22Rv1 (cell line): Measurements from ENCODE around the gene TECRL.

ENCODE experiments used
- H3K27ac ChIP-seq: fragments of 450-650 bp; 2 replicates; pipeline ENCODE4 v1.5.1; 2017
- ZFX ChIP-seq: fragments of 450-650 bp; IDR thresholded peaks from 2 replicates; pipeline ENCODE4 v1.6.1; 2017; ENCODE audit warnings: antibody characterized with exemption, borderline replicate concordance
- TF ChIP-seq, protein P1 (sequence below): fragments of 450-650 bp; IDR thresholded peaks from 2 replicates; pipeline ENCODE4 v1.5.1; 2017; ENCODE audit warnings: mild to moderate bottlenecking

The TECRL gene

GRCh38 chr4:64360664-64361398, 48.4 kb downstream of the TECRL start:
- TF ChIP-seq, protein P1, sequence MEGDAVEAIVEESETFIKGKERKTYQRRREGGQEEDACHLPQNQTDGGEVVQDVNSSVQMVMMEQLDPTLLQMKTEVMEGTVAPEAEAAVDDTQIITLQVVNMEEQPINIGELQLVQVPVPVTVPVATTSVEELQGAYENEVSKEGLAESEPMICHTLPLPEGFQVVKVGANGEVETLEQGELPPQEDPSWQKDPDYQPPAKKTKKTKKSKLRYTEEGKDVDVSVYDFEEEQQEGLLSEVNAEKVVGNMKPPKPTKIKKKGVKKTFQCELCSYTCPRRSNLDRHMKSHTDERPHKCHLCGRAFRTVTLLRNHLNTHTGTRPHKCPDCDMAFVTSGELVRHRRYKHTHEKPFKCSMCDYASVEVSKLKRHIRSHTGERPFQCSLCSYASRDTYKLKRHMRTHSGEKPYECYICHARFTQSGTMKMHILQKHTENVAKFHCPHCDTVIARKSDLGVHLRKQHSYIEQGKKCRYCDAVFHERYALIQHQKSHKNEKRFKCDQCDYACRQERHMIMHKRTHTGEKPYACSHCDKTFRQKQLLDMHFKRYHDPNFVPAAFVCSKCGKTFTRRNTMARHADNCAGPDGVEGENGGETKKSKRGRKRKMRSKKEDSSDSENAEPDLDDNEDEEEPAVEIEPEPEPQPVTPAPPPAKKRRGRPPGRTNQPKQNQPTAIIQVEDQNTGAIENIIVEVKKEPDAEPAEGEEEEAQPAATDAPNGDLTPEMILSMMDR, result no peak
- TF ChIP-seq ZFX, result no peak
- H3K27ac ChIP-seq, result no peak overlapping the region

DNA sequence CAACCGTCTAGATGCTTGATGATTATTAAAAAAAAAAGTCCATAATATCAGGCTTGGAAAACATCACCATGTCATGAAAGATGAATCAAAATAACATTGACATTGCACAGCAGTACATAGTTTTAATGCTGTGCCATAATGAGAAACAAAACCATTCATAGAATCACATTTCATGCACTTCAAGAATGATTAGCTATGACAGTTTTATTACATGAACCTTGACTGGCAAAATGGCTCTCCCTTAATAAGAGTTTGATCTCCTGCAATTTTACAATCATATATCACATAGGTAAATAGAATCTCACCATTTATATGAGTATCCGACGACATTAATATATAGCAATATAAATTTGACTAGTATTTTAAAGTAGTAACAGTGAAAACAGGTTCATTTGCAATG, 49.8 kb downstream of the TECRL start:
- TF ChIP-seq, protein P1, result no peak
- TF ChIP-seq ZFX, result no peak
- H3K27ac ChIP-seq, result no peak overlapping the region

- TF ChIP-seq, protein P1, result no peak
- no peak for TF ChIP-seq ZFX
Measured at GRCh38 chr4:64353904-64354303, 55.3 kb downstream of the TECRL start.

GRCh38 chr4:64341711-64342110, 67.5 kb downstream of the TECRL start:
- H3K27ac ChIP-seq, result no peak overlapping the region
- TF ChIP-seq, protein P1, result no peak
- no peak for TF ChIP-seq ZFX

More at GRCh38 chr4:64353904-64354303, 55.3 kb downstream of the TECRL start:
- no peak overlapping the region for H3K27ac ChIP-seq

DNA sequence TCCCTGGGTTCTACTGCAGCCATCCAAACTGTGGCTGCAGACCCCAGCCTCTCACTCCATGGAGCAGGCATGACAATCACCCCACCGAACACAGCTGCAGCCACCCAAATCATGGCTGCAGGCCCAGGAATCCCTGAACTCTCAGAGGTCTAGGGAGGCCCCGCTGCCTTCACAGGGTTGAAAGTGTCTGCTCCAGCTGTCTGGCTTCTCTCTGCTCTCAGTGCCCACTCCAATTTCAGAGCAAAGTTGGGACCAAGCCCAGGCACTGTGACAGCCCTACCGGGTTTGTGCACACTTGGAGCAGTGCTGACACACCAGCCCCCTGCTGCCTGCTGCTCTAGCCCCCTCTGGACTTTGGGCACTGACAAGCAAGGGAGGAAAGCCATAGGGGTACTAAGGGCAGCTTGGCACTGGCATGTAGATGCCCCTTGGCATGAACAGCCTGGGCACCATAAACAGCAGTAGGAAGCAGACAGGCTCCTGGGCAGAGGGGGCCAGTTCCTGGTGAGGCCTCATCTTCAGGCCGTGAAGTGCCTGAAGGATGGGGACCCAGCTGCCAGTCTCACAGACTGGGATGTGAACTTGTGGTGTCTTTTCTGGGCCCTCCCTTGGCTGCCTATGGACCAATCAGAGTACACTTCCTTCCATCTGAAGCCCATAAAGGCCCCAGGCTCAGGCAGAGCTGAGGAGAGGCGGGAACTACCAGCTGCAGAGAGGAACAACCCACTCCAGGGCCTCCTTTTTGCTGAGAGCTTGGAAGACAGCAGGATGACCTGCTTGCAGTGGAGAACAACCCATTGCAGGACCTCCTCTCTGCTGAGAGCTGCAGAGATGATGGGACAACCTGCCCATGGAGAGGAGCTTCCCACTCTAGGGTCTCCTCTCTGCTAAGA, 68.8 kb downstream of the TECRL start:
- no peak for TF ChIP-seq ZFX
- TF ChIP-seq, protein P1, result no peak
- H3K27ac ChIP-seq, result no peak overlapping the region

GRCh38 chr4:64334964-64335363, 74.3 kb downstream of the TECRL start:
- TF ChIP-seq, protein P1, result no peak
- no peak overlapping the region for H3K27ac ChIP-seq

DNA sequence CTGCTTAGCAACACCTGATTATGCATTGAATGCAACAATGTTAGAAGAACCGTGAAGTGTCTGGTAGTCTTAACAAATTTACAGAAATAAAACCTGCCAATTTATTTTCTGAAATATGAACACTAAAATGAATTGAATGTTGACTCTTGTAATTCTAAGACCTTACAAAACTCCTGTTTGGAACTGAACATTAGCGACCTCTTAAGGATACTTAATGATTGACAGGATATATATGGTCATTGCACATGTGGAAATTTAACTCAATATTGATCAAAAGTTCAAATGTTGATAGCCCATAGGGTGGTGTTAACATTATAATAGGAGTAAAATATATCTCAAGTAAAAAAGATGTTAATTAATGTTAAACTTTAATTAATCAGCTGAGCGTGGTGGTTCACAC, 79.1 kb downstream of the TECRL start:
- TF ChIP-seq ZFX, result no peak
- TF ChIP-seq, protein P1, result 0 out of 2 replicates have a peak, but pooled peaks have one; percentile 14

More for the DNA sequence above, 79.1 kb downstream of the TECRL start:
- no peak overlapping the region for H3K27ac ChIP-seq
